CD4-positive, alpha-beta T cell treated with Interleukin-12 subunit alpha and Interleukin-12 subunit beta, for 1 hour (primary cell): Measurements from ENCODE around the gene ZC3H12A.

ENCODE experiments used
- DNase-seq: peaks from one replicate; pipeline ENCODE4 v3.0.0-alpha.2; 2020

The ZC3H12A gene

DNA sequence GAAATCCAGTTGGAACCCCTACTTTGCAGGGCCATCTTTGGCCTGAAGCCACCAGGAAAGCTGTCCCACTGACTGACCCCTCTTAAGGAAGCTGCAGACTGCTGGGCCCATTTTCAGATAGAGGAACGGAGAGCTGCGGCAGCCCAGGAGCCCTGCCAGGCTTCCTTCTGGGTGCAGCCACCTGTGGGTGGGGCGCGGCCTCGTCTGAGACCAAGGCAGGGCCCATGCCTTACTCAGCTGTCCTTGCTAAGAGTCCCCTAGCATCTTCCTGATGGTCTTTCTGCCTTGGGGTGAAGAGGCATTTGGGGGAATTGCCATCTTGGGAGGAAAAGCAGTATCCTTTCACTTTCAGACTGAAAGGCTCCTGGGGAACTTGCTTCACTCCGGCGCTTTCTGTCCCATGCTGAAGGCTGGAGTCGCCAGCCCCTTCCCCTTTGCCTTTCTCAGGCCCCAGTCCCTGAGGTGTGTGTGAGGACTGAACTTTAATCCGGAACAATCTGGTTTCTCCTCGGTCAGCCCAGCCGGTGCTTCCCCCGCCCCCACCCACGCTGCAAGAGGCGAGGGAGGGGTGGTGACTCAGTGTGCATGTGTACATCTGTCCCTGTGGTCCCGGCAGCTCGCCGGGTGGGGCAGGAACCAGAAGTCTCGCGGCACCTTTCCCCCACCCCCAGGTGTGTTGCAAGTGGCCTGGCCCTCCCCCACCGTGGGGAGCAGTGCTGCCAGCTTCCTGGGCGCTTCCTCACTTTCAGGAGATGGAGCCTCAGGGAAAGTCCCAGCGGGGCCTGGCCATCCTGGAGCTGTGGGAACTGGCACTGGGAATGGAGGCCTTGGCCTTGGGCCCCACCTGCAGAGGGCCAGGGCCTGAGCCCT is 5.1 kb downstream of the ZC3H12A start:
- DNase-seq = peak; percentile 91

- DNase-seq = no peak
Observed at GRCh38 chr1:37480125-37480466, 5.7 kb downstream of the ZC3H12A start.

- DNase-seq = peak; percentile 11
Observed at GRCh38 chr1:37480581-37481288, 6.4 kb downstream of the ZC3H12A start.

DNA sequence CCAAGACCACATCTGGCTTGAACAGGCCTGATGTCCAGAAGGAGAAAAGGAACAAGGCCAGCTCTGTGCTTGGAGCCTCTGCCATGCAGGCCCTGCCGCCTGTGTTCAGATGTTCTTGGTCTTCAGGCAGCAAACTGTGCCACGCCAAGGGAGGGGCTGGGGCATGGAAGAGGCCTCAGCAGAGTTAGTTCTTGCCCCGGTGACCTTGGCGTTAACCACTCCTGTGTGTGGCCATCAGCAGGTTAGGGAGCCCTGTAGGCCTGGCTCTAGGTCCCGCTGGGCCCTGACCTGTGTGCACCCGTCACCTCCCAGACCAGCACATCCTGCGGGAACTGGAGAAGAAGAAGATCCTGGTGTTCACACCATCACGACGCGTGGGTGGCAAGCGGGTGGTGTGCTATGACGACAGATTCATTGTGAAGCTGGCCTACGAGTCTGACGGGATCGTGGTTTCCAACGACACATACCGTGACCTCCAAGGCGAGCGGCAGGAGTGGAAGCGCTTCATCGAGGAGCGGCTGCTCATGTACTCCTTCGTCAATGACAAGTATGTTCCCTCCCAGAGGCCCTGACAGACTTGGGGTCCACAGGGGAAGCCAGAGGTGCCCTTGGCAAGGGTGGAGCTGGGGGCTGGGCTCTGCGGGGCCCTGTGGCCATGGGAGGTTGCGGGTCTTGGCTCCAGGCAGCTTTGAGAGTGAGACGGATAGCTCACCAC is 7.1 kb downstream of the ZC3H12A start:
- peak; percentile 14 for DNase-seq

GRCh38 chr1:37482004-37482785 is 7.8 kb downstream of the ZC3H12A start:
- peak; percentile 10 for DNase-seq

DNA sequence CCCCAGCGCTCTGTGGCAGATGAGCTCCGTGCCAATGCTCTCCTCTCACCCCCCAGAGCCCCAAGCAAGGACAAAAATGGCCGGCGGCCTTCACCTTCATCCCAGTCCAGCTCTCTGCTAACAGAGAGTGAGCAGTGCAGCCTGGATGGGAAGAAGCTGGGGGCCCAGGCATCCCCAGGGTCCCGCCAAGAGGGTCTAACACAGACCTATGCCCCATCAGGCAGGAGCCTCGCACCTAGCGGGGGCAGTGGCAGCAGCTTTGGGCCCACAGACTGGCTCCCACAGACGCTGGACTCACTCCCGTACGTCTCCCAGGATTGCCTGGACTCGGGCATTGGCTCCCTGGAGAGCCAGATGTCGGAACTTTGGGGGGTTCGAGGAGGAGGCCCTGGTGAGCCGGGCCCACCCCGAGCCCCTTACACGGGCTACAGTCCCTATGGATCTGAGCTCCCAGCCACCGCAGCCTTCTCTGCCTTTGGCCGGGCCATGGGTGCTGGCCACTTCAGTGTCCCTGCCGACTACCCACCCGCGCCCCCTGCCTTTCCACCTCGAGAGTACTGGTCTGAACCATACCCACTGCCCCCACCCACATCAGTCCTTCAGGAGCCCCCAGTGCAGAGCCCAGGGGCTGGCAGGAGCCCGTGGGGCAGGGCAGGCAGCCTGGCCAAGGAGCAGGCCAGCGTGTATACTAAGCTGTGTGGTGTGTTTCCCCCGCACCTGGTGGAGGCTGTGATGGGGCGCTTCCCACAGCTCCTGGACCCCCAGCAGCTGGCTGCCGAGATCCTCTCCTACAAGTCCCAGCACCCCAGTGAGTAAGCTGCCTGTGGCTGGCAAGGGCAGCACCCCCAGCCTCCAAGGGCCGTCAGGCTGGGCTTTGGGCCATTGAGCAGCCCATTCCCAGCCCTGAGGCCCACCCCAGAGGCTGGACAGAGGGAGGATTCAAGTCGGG is 8.7 kb downstream of the ZC3H12A start:
- peak; percentile 11 for DNase-seq

DNA sequence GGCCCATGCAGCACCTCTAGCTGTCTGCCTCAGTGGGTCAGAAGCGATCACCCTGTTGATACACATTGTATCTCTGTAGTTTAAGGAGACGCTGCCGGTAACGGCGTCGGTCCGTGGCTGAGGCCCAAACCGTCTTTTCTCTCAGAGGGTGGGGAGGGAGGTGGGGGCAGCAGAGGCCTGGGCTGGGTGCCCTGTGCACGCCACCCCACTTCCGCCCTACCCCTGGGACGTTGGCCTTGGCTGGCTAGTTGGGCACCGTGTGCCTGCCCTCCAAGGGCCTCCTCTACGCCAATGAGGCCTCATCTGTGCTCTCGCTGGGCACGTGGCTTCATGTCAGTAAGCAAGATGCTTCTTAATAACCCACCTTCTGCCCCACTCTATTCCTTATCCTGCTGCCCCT is 9.4 kb downstream of the ZC3H12A start:
- DNase-seq = peak; percentile 12

DNA sequence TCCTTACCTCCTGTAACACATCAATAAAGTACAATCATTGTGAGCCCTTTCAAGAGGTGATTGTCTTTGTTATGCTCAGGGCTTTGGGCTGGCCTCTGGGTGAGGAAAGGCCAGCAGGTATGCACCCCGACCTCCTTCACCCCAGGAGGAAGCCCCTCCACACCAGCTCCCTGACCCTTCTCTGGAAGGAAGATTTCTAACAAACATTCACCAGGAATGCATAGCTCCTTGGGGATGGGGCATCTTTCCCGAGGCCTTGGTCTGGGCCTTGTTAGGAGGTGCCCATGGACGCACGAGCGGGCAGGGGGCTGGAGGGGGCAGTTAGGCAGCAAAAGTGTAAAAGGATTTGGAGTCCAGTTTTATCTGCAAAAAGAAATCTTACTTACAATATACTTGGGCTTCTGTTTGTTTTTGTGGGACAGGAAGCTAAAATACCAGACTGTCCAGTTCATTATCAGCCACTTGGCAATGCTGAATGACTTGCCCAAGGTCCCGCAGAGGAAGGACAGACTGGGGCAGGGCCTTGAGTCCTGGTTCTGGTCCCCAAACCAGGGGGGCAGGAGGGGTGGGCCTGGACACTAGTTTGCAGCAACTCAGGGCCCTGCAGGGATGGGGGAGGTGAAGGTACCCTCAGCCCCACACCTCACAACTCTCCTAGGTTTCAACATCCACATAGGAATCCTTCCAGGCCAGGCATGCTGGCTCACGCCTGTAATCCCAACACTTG is 10.1 kb downstream of the ZC3H12A start:
- DNase-seq = peak; percentile 26

DNA sequence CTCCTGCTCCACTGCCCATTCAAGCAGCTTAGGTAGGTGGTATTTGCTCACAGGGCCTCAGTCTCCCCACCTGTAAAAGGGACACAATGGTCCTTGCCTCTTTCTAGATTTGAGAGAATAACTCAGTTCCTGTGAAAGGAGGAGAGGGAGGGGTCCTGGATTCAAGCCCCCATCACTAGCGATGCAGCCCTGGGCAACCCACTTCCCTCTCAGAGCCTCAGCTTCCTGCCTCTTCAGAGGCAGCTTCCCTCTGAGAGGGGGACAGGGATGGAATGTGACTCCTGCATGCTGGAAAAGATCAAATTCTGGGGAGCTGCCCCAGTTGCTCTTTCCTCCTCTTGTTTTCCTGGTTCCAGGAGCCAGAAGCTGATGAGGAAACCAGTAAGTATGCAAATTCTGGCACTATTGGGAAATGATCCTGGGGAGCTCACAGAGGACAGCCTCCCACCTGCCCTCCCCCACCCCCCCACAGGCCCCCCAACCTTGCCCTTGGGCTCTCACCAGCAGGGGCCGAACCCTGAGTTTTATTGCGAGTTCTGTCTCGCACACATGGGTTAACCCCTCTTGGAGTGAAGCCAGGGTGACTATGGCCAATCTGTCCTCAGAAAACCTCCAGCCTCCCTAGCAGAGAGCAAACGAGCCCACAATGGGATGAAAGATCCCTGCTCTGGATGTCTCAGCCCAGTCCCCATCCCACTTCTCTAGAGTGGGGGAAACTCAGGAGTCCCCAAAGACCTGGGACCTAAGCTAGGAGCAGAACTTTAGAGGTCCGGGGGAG is 11.7 kb downstream of the ZC3H12A start:
- peak; percentile 14 for DNase-seq

DNA sequence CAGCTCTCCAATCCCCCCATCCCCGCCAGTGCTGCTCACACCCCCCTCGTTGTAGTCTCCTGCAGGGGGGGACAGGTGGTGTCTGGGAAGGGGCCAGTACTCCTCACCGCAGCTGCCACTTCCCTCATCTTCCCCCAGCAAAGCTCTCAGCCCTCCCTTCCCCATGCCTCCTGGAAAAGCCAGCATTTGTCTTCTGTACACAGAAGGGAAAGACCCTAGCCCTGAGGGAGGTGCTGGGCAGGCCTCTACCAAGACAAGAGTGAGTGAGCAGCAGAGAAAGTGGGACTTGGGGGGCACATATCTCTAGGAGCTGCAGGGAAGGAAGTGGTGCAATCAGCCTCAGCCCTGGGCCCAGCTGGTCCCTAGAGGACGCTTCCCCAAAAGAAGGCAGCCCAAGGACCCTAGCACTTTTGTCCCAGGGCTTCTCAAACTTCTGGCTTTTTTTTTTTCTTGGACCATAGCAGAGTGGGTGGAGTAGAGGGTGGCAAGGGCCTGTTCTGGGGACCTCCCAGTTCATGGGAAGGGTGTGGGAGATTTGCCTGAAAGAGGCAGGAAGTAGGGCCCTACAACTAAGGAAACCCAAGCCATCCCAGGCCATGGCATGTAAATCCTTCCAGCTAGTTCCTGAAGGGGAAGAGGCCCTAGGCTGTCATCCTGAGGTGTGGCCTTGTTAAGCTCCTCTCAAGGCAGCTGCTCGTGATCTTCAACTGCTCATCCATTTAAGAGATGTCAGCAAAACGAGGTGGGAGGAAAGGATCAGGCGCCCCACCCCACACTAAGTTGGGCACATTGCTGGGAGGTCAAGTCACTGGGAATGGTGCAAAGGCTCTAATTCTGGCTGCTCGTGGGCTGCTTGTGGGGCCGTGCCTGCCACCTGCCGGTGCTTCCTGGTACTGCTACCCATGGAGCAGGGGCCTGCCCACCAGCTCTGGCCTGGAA is 12.6 kb downstream of the ZC3H12A start:
- peak; percentile 80 for DNase-seq

- DNase-seq = no peak
Observed at GRCh38 chr1:37487619-37487984, 13.2 kb downstream of the ZC3H12A start.

- DNase-seq = no peak
Observed at GRCh38 chr1:37493336-37494098, 19.1 kb downstream of the ZC3H12A start.

GRCh38 chr1:37495875-37496274 is 21.5 kb downstream of the ZC3H12A start:
- DNase-seq = no peak

GRCh38 chr1:37497832-37498231 is 23.5 kb downstream of the ZC3H12A start:
- DNase-seq = no peak

DNA sequence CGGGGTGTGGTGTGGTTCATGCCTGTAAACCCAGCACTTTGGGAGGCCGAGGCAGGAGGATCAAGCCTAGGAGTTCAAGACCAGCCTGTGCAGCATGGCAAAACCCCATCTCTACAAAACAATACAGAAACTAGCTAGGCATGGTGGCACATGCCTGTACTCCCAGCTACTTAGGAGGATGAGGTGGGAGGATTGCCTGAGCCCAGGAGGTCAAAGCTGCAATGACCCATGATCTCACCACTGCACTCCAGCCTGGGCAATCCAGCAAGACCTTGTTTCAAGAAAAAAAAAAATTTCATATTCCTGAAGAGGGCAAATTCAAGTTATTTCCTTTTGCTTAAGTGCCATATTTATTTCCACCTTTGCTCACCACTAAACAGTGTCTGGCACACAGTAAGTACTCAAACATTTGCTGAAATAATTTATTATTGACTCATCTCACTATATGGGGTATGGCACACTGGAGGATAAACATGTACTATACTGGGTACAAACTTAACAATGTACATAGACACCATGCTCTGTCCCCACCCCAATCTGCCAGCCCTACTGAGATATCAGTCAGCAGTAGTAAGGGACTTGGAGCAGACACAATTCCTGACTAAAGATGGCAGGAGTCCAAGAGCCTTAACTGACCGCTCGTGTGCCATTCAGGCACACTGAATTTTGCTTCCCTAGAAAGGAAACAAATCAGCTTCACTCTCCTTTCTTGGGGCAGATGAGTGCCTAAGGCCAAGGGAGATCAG is 24.7 kb downstream of the ZC3H12A start:
- no peak for DNase-seq

GRCh38 chr1:37501661-37502060 is 27.3 kb downstream of the ZC3H12A start:
- DNase-seq = no peak

- no peak for DNase-seq
Observed at GRCh38 chr1:37502104-37502503, 27.7 kb downstream of the ZC3H12A start.
